Stomach (tissue), 19 donors: ENCODE results near the gene GARIN5B. TPM values are rescaled to one million over a fixed set of nuclear protein-coding genes. Genes with fewer than 3 reads are reported as not detected.
A peak's percentile ranks its signal among the peaks of the same experiment; 100 is the strongest.
"Not testable (repeated sequence)": the region's sequence is repeated elsewhere in the genome, so short reads cannot be mapped to it uniquely, and the experiment has no call there.

Experiments used
- DNase-seq, 2 donors: peaks; one replicate each; pipeline versions ENCODE4 v3.0.0 to v3.0.0-alpha.2; 2013 to 2019
- H3K27ac ChIP-seq, 5 donors: fragments of 200-600 bp in 4 of 5; sonication (generic) in 4 of 5; one replicate each; pipeline ENCODE4 v1.5.1; 2013 to 2019; ENCODE audit warnings: mild to moderate bottlenecking in 1 of 5, moderate library complexity in 1 of 5
- H3K27me3 ChIP-seq, 3 donors: fragments of 200-600 bp; sonication (generic); one replicate each; pipeline ENCODE4 v1.5.1; 2017 to 2019; ENCODE audit warnings: mixed run types in 1 of 3
- H3K36me3 ChIP-seq, 4 donors: fragments of 200-600 bp; sonication (generic); 1 replicate in 3 of 4; 2 replicates in 1 of 4; pipeline ENCODE4 v1.5.1; 2016 to 2019
- H3K4me1 ChIP-seq, 4 donors: fragments of 200-600 bp; sonication (generic); one replicate each; pipeline ENCODE4 v1.5.1; 2016 to 2019
- H3K4me3 ChIP-seq, 4 donors: fragments of 200-600 bp; sonication (generic) in 3 of 4; one replicate each; pipeline ENCODE4 v1.5.1; 2016 to 2019; ENCODE audit warnings: mild to moderate bottlenecking in 1 of 4
- H3K9me3 ChIP-seq, 4 donors: fragments of 200-600 bp; sonication (generic); one replicate each; pipeline ENCODE4 v1.5.1; 2016 to 2019
- CTCF ChIP-seq, 7 experiments: fragments of 450-650 bp in 4 of 7; fragments of 200-600 bp in 3 of 7; sonication (generic) in 3 of 7; IDR thresholded peaks; one replicate each; pipeline ENCODE4 v1.5.1; 2016 to 2019; ENCODE audit warnings: antibody characterized with exemption in 7 of 7, control low read depth in 2 of 7, mild to moderate bottlenecking in 1 of 7
- EP300 ChIP-seq: sonication (generic); formaldehyde crosslinking; IDR thresholded peaks from one replicate; pipeline ENCODE4 v1.6.1; 2017; ENCODE audit warnings: antibody characterized with exemption
- POLR2A ChIP-seq, 4 donors: fragments of 450-650 bp; IDR thresholded peaks; one replicate each; pipeline ENCODE4 v1.6.1; 2016; ENCODE audit warnings: antibody characterized with exemption in 4 of 4, control low read depth in 2 of 4, mild to moderate bottlenecking in 1 of 4, moderate library complexity in 1 of 4
- POLR2AphosphoS5 ChIP-seq, 3 donors: sonication (generic); formaldehyde crosslinking; IDR thresholded peaks; one replicate each; pipeline ENCODE4 v1.6.1; 2016; ENCODE audit warnings: antibody characterized with exemption in 3 of 3
- WGBS, 5 donors: extraction: QIAGEN DNeasy Blood & Tissue Kit in 3 of 5; methylation state at CpG; one replicate each; pipeline versions ENCODE4 v1.1.5 to v1.1.7; 2013 to 2018; 5-methylcytosine and 5-hydroxymethylcytosine counted together
- intact Hi-C: fragments of 100-400 bp; cut with DNase I; formaldehyde crosslinking; loops from one replicate; pipeline ENCODE4 v1.15.1; 2023; ENCODE audit warnings: low total_unique reads
- long read RNA-seq, 10 donors: transcript quantifications; one replicate each; lab custom pipeline, GENCODE V29; 2026
- polyA plus RNA-seq, 3 donors: library from polyadenylated mRNA; stranded (reverse); fragments of 200-250 nt; gene quantifications; one replicate each; pipeline ENCODE4 v1.2.3, GENCODE V29; 2013
- total RNA-seq, 5 donors: library from RNA; depleted of rRNA; stranded (reverse); fragments of >200 nt; gene quantifications; one replicate each; pipeline versions ENCODE4 v1.1.0 to v1.2.3, GENCODE V29; 2014 to 2016
- donor health status: healthy with polysubstance abuse.
- donor health status: Bipolar disorder and iron deficiency.
- donor health status: healthy.

GARIN5B gene
- total RNA-seq (not detected), polyA plus RNA-seq (not detected)
- long read RNA-seq, donor 1: 0 reads
- long read RNA-seq, donor 2: 0 reads
- long read RNA-seq, donor 3: 0 reads
- long read RNA-seq, donor 4: 0 reads
- long read RNA-seq, donor 5: 0 reads
- long read RNA-seq, donor 6: 0 reads
- long read RNA-seq, donor 7: 0 reads
- long read RNA-seq, donor 8: 0 reads
- long read RNA-seq, donor 9: 0 reads
- long read RNA-seq, donor 10: 0 reads

GRCh38 chr19:55362990-55363716 lies at the start of gene GARIN5B:
TSS of gene GARIN5B (minus strand) at chr19:55363260. CDS start at chr19:55363066, 194 bp downstream.
- H3K9me3 ChIP-seq: no peaks in the 10 kb centered on the region
- H3K27ac ChIP-seq: no peak within 1 kb of the TSS
- WGBS, 5 donors: 71 to 82% (median 81%) methylated on average over 15 to 27 of the region's 27 CpGs
- DNase-seq: no peak
- H3K27me3 ChIP-seq: peaks cover 4 to 55% (median 7%) of the 10 kb centered on the region in 3 donors
- TF ChIP-seq POLR2A (IDR thresholded peaks at IDR 0.05) (no peak), CTCF (IDR thresholded peaks at IDR 0.05) (no peak), POLR2AphosphoS5 (IDR thresholded peaks at IDR 0.05) (no peak), EP300 (no peak)
- intact Hi-C loops: no loop called here
- H3K36me3 ChIP-seq: no peaks in the 10 kb centered on the region
- H3K4me1 ChIP-seq: no peaks in the 10 kb centered on the region
- no peak within 1 kb of the TSS for H3K4me3 ChIP-seq

- Histone ChIP-seq H3K4me1 (peaks cover 15 to 25% (median 22%) of the 10 kb centered on the region in 4 donors), H3K27ac (no peak overlapping the region), H3K27me3 (no peaks in the 10 kb centered on the region), H3K36me3 (peaks cover 8 to 13% (median 9%) of the 10 kb centered on the region in 4 donors), H3K9me3 (no peaks in the 10 kb centered on the region), H3K4me3 (no peak overlapping the region)
- intact Hi-C loops: loop anchor here (10.0 kb wide), 1 partner anchor 105 kb away; no protein-coding TSS in a partner anchor
- WGBS, 5 donors: 90 to 97% (median 94%) methylated on average over 2 of the region's 2 CpGs
- TF ChIP-seq POLR2AphosphoS5 (IDR thresholded peaks at IDR 0.05): no peak
- no peak for TF ChIP-seq EP300
- TF ChIP-seq CTCF (IDR thresholded peaks at IDR 0.05): no peak
- TF ChIP-seq POLR2A (IDR thresholded peaks at IDR 0.05): no peak
- DNase-seq: no peak
Observed at GRCh38 chr19:55410168-55410567, 47.1 kb upstream of the GARIN5B start.

- DNase-seq, H3K4me3 ChIP-seq, intact Hi-C loops, H3K27me3 ChIP-seq, H3K9me3 ChIP-seq: not testable (repeated sequence)
- 90 to 96% (median 95%) methylated on average over 8 of the region's 8 CpGs for WGBS, 5 donors
- peaks cover 14 to 21% (median 18%) of the 10 kb centered on the region in 4 donors for H3K36me3 ChIP-seq
- peak overlapping the region in 1 of 5 donors; percentile 99 for H3K27ac ChIP-seq
- peaks cover 15 to 26% (median 22%) of the 10 kb centered on the region in 4 donors for H3K4me1 ChIP-seq
Observed at GRCh38 chr19:55409179-55409578, 46.1 kb upstream of the GARIN5B start.

- Histone ChIP-seq H3K27ac (peak overlapping the region; percentile 83 to 99 (median 98)), H3K36me3 (peaks cover 15 to 28% (median 24%) of the 10 kb centered on the region in 4 donors), H3K4me3 (peak overlapping the region; percentile 88 to 99 (median 94)), H3K9me3 (no peaks in the 10 kb centered on the region), H3K4me1 (peaks cover 15 to 26% (median 22%) of the 10 kb centered on the region in 4 donors), H3K27me3 (no peaks in the 10 kb centered on the region)
- DNase-seq: no peak
- intact Hi-C loops: no loop called here
- TF ChIP-seq POLR2AphosphoS5 (IDR thresholded peaks at IDR 0.05) (no peak), POLR2A (IDR thresholded peaks at IDR 0.05) (no peak), EP300 (no peak), CTCF (IDR thresholded peaks at IDR 0.05) (no peak)
- WGBS, 5 donors: 67 to 71% (median 68%) methylated on average over 4 to 9 of the region's 9 CpGs
Observed at GRCh38 chr19:55408533-55408872, 45.4 kb upstream of the GARIN5B start.
